Tibial nerve (tissue), 4 donors: ENCODE measurements around the gene INSYN1. TPM values are rescaled to one million over a fixed set of nuclear protein-coding genes. Genes with fewer than 3 reads are reported as not detected.

Experiments
- DNase-seq, 2 donors: peaks; one replicate each; pipeline ENCODE4 v3.0.0-alpha.2; 2019; ENCODE audit warnings: low spot score in 2 of 2
- H3K27ac ChIP-seq, 4 donors: fragments of 200-600 bp; sonication (generic) in 3 of 4; one replicate each; pipeline ENCODE4 v1.5.1; 2017 to 2019; ENCODE audit warnings: mild to moderate bottlenecking in 1 of 4
- H3K27me3 ChIP-seq, 2 donors: fragments of 200-600 bp; sonication (generic) in 1 of 2; one replicate each; pipeline versions ENCODE4 v1.5.1 to v1.6.0; 2017 to 2019
- H3K36me3 ChIP-seq, 3 donors: fragments of 200-600 bp; sonication (generic); one replicate each; pipeline ENCODE4 v1.5.1; 2018 to 2019
- H3K4me1 ChIP-seq, 4 donors: fragments of 200-600 bp; sonication (generic) in 3 of 4; one replicate each; pipeline ENCODE4 v1.5.1; 2017 to 2019
- H3K4me3 ChIP-seq, 4 donors: fragments of 200-600 bp; sonication (generic) in 3 of 4; one replicate each; pipeline ENCODE4 v1.5.1; 2017 to 2019; ENCODE audit warnings: mild to moderate bottlenecking in 1 of 4, moderate library complexity in 1 of 4
- H3K9me3 ChIP-seq, 4 donors: fragments of 200-600 bp; sonication (generic) in 3 of 4; one replicate each; pipeline ENCODE4 v1.5.1; 2017 to 2019
- CTCF ChIP-seq, 5 experiments: fragments of 200-600 bp in 3 of 5; fragments of 450-650 bp in 2 of 5; sonication (generic) in 3 of 5; IDR thresholded peaks; one replicate each; pipeline ENCODE4 v1.5.1; 2016 to 2019; ENCODE audit warnings: antibody characterized with exemption in 5 of 5, mild to moderate bottlenecking in 3 of 5, moderate library complexity in 2 of 5
- EP300 ChIP-seq, 2 donors: sonication (generic); formaldehyde crosslinking; IDR thresholded peaks; one replicate each; pipeline ENCODE4 v1.6.1; 2017; ENCODE audit warnings: antibody characterized with exemption in 2 of 2, mild to moderate bottlenecking in 1 of 2
- POLR2A ChIP-seq, 2 donors: fragments of 450-650 bp; IDR thresholded peaks; one replicate each; pipeline ENCODE4 v1.6.1; 2017; ENCODE audit warnings: antibody characterized with exemption in 2 of 2, mild to moderate bottlenecking in 2 of 2, moderate library complexity in 2 of 2
- WGBS, 2 donors: methylation state at CpG; one replicate each; pipeline ENCODE4 v1.1.5; 2018; 5-methylcytosine and 5-hydroxymethylcytosine counted together
- total RNA-seq, 4 donors: library from RNA; depleted of rRNA; stranded (reverse); fragments of >200 nt; gene quantifications; one replicate each; pipeline ENCODE4 v1.1.0, GENCODE V29; 2016

The INSYN1 gene
- total RNA-seq, 4 donors from 2014 or later: 2.8 to 10.9 (median 6.7) TPM

- no peaks in the 10 kb centered on the region for H3K36me3 ChIP-seq
- no peaks in the 10 kb centered on the region for H3K9me3 ChIP-seq
- peaks cover 0 to 29% (median 2%) of the 10 kb centered on the region in 4 donors for H3K4me1 ChIP-seq
- no peak overlapping the region for H3K4me3 ChIP-seq
- 72 to 80% methylated on average over 7 of the region's 7 CpGs for WGBS, 2 donors
- TF ChIP-seq POLR2A (IDR thresholded peaks at IDR 0.05): no peak
- no peak for TF ChIP-seq EP300 (IDR thresholded peaks at IDR 0.05)
- no peak for TF ChIP-seq CTCF (IDR thresholded peaks at IDR 0.05)
- DNase-seq: no peak
- no peak overlapping the region for H3K27ac ChIP-seq
- no peaks in the 10 kb centered on the region for H3K27me3 ChIP-seq
Observed at GRCh38 chr15:73745073-73745472, 8.1 kb downstream of the INSYN1 start.

- Histone ChIP-seq H3K27me3 (no peaks in the 10 kb centered on the region), H3K4me3 (no peak overlapping the region), H3K36me3 (no peaks in the 10 kb centered on the region), H3K27ac (no peak overlapping the region), H3K9me3 (no peaks in the 10 kb centered on the region), H3K4me1 (peaks cover 0 to 29% (median 2%) of the 10 kb centered on the region in 4 donors)
- no peak for TF ChIP-seq EP300 (IDR thresholded peaks at IDR 0.05)
- no peak for TF ChIP-seq CTCF (IDR thresholded peaks at IDR 0.05)
- no peak for TF ChIP-seq POLR2A (IDR thresholded peaks at IDR 0.05)
- no peak for DNase-seq
- 64 to 93% methylated on average over 1 of the region's 1 CpG for WGBS, 2 donors
Observed at GRCh38 chr15:73744293-73744692, 8.9 kb downstream of the INSYN1 start.

GRCh38 chr15:73741321-73741836 lies 11.8 kb downstream of the INSYN1 start:
- Histone ChIP-seq H3K4me3 (no peak overlapping the region), H3K36me3 (no peaks in the 10 kb centered on the region), H3K27me3 (no peaks in the 10 kb centered on the region), H3K4me1 (peaks cover 0 to 21% (median 2%) of the 10 kb centered on the region in 4 donors), H3K27ac (no peak overlapping the region), H3K9me3 (no peaks in the 10 kb centered on the region)
- no peak for TF ChIP-seq POLR2A (IDR thresholded peaks at IDR 0.05)
- TF ChIP-seq EP300 (IDR thresholded peaks at IDR 0.05): no peak
- no peak for TF ChIP-seq CTCF (IDR thresholded peaks at IDR 0.05)
- 31 to 43% methylated on average over 3 of the region's 3 CpGs for WGBS, 2 donors
- DNase-seq: no peak

- Histone ChIP-seq H3K27me3 (no peaks in the 10 kb centered on the region), H3K27ac (no peak overlapping the region), H3K36me3 (no peaks in the 10 kb centered on the region), H3K4me3 (no peak overlapping the region), H3K9me3 (no peaks in the 10 kb centered on the region), H3K4me1 (peaks cover 0 to 21% (median 2%) of the 10 kb centered on the region in 4 donors)
- 91 to 96% methylated on average over 24 to 25 of the region's 25 CpGs for WGBS, 2 donors
- TF ChIP-seq POLR2A (IDR thresholded peaks at IDR 0.05) (no peak), EP300 (IDR thresholded peaks at IDR 0.05) (no peak), CTCF (IDR thresholded peaks at IDR 0.05) (no peak)
- DNase-seq: no peak
Observed at GRCh38 chr15:73740152-73741048, 12.8 kb downstream of the INSYN1 start.

- WGBS, 2 donors: 66 to 71% methylated on average over 7 of the region's 7 CpGs
- Histone ChIP-seq H3K36me3 (no peaks in the 10 kb centered on the region), H3K4me1 (peaks cover 0 to 17% (median 2%) of the 10 kb centered on the region in 4 donors), H3K4me3 (no peak overlapping the region), H3K27ac (no peak overlapping the region), H3K27me3 (no peaks in the 10 kb centered on the region), H3K9me3 (no peaks in the 10 kb centered on the region)
- DNase-seq: no peak
- TF ChIP-seq POLR2A (IDR thresholded peaks at IDR 0.05) (no peak), EP300 (IDR thresholded peaks at IDR 0.05) (no peak)
Observed at GRCh38 chr15:73737535-73737934, 15.6 kb downstream of the INSYN1 start.
